Tibial artery (tissue), 4 donors: ENCODE measurements around the gene ADCYAP1.
"Not testable (repeated sequence)": the region's sequence is repeated elsewhere in the genome, so short reads cannot be mapped to it uniquely, and the experiment has no call there.

Experiments used
- DNase-seq, 2 donors: peaks; one replicate each; pipeline ENCODE4 v3.0.0-alpha.2; 2019
- H3K27ac ChIP-seq, 2 donors: fragments of 200-600 bp; sonication (generic) in 1 of 2; 1 replicate in 1 of 2; 2 replicates in 1 of 2; pipeline ENCODE4 v1.5.1; 2018 to 2019; ENCODE audit warnings: mild to moderate bottlenecking in 1 of 2
- H3K27me3 ChIP-seq, 2 donors: fragments of 200-600 bp; sonication (generic) in 1 of 2; one replicate each; pipeline versions ENCODE4 v1.5.1 to v1.6.0; 2016 to 2019
- H3K36me3 ChIP-seq, 3 donors: fragments of 200-600 bp; sonication (generic) in 2 of 3; one replicate each; pipeline ENCODE4 v1.5.1; 2016 to 2019; ENCODE audit warnings: mild to moderate bottlenecking in 2 of 3
- H3K4me1 ChIP-seq, 4 donors: fragments of 200-600 bp; sonication (generic) in 2 of 4; 1 replicate in 3 of 4; 2 replicates in 1 of 4; pipeline ENCODE4 v1.5.1; 2016 to 2019
- H3K4me3 ChIP-seq, 2 donors: fragments of 200-600 bp; sonication (generic) in 1 of 2; 1 replicate in 1 of 2; 2 replicates in 1 of 2; pipeline ENCODE4 v1.5.1; 2018 to 2019; ENCODE audit warnings: mild to moderate bottlenecking in 2 of 2
- H3K9me3 ChIP-seq, 3 donors: fragments of 200-600 bp; sonication (generic) in 1 of 3; one replicate each; pipeline ENCODE4 v1.5.1; 2016 to 2019
- intact Hi-C: fragments of 100-400 bp; cut with DNase I; formaldehyde crosslinking; loops from one replicate; pipeline ENCODE4 v1.15.0; 2023; ENCODE audit warnings: low total_unique reads
- TF ChIP-seq, protein P1 (sequence below), 2 experiments: fragments of 200-600 bp in 1 of 2; fragments of 450-650 bp in 1 of 2; IDR thresholded peaks; one replicate each; pipeline ENCODE4 v1.5.1; 2017 to 2019; ENCODE audit warnings: antibody characterized with exemption in 2 of 2, mild to moderate bottlenecking in 1 of 2, moderate library complexity in 1 of 2

The ADCYAP1 gene

DNA sequence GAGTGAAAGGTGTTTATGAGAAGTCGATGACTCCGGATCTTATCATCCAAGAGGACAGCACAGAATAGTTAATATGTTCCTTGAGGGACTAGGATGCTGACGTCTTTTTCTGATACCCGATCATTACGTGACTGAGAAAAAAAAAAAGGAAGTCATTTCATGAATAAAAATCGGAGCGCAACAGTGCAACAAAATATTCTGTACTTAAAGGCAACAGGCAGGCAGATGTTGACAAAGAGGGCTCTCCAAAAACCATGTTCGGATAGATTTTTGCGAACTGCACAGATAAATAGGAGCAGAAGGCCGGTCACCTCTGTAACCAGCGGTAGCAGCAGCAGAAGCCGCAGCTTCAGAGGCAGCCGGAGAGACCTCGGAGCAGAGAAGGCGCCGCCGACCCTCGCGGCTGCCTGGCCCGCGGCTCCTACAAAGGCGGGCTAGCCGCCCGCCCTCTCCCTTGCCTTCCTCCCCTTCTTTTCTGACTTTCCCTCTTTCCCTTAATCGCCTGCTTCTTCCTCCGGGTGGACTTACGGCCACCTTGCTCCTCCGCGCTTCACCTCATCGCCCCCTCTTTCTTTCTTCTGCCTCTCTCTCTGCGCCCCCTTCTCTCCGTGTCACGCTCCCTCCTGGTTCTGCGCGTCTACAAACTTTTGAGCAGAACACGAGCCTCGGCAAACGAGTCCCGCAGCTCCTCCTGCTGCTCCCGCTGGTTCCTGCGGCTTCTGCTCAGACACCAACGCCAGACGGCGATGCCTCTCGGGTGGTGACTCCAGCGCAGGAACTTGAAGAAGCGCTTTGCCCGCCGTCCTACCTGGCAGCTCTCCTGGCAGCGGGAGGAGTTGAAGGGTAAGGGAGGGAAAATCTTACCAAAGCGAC, at the start of gene ADCYAP1:
TSS of gene ADCYAP1 (plus strand) at position 654 of the 873 bp plus-strand sequence. CDS start 516 bp downstream, outside the sequence.
- no peaks in the 10 kb centered on the region for H3K36me3 ChIP-seq
- no peak within 1 kb of the TSS for H3K4me3 ChIP-seq
- H3K9me3 ChIP-seq: no peaks in the 10 kb centered on the region
- peaks cover 8 to 96% of the 10 kb centered on the region in 2 donors for H3K27me3 ChIP-seq
- intact Hi-C loops: no loop called here
- H3K4me1 ChIP-seq: peaks cover 0 to 51% (median 44%) of the 10 kb centered on the region in 4 donors
- H3K27ac ChIP-seq: no peak within 1 kb of the TSS
- no peak for DNase-seq
- TF ChIP-seq, protein P1, sequence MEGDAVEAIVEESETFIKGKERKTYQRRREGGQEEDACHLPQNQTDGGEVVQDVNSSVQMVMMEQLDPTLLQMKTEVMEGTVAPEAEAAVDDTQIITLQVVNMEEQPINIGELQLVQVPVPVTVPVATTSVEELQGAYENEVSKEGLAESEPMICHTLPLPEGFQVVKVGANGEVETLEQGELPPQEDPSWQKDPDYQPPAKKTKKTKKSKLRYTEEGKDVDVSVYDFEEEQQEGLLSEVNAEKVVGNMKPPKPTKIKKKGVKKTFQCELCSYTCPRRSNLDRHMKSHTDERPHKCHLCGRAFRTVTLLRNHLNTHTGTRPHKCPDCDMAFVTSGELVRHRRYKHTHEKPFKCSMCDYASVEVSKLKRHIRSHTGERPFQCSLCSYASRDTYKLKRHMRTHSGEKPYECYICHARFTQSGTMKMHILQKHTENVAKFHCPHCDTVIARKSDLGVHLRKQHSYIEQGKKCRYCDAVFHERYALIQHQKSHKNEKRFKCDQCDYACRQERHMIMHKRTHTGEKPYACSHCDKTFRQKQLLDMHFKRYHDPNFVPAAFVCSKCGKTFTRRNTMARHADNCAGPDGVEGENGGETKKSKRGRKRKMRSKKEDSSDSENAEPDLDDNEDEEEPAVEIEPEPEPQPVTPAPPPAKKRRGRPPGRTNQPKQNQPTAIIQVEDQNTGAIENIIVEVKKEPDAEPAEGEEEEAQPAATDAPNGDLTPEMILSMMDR (IDR thresholded peaks at IDR 0.05): no peak

DNA sequence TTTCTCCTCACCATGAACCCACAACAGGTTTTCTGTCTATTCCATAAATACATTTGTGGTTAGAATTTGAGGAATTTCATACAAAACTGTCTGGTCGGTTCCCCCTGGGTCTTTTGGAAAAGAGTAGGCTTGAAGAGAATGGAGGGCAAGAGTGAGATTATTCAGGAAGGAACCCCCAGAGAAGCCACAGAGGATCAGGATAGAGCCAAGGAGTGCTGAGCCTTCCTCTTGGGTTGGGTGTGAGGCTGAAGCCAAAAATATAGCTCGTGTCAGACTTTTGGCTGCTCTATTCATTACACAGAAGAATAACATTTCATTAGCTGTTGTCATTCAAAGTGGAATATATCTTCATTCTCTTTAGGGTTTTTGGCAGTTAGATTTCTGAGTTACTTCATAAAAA, 46.7 kb upstream of the ADCYAP1 start:
- no peak overlapping the region for H3K4me3 ChIP-seq

DNA sequence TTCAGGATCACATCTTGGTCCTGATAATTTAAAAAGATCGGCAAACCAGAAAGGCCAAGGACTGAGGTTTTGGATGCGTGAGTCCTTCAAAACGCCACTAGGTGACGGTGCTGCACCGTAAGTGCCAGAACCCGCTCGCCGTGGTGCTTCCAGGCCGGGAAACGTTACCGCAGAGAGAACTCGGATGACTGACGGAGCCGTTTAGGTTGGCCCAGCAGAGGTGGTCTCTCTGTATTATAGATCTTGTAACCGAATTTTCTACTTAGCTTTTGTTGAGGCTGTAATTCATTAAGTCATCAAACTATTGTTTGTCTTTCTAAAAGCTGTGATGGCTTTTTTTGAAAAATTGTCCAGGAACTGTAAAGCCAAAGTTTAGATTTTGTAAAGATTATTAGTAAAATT, 39.8 kb upstream of the ADCYAP1 start:
- H3K9me3 ChIP-seq: no peaks in the 10 kb centered on the region
- H3K4me3 ChIP-seq: no peak overlapping the region
- intact Hi-C loops: loop anchor here (5.0 kb wide), 1 partner anchor 97 kb away; no protein-coding TSS in a partner anchor
- H3K27ac ChIP-seq: no peak overlapping the region
- peak; percentile 60 to 78 for DNase-seq
- H3K4me1 ChIP-seq: no peaks in the 10 kb centered on the region
- TF ChIP-seq, protein P1 (IDR thresholded peaks at IDR 0.05): peak; percentile 94 to 99
- H3K27me3 ChIP-seq: no peaks in the 10 kb centered on the region
- H3K36me3 ChIP-seq: no peaks in the 10 kb centered on the region

More for the DNA sequence above, 46.7 kb upstream of the ADCYAP1 start:
- Histone ChIP-seq H3K9me3 (no peaks in the 10 kb centered on the region), H3K4me1 (no peaks in the 10 kb centered on the region), H3K27ac (no peak overlapping the region), H3K27me3 (peaks cover 0 to 7% of the 10 kb centered on the region in 2 donors), H3K36me3 (no peaks in the 10 kb centered on the region)
- intact Hi-C loops: no loop called here
- DNase-seq: no peak
- TF ChIP-seq, protein P1 (IDR thresholded peaks at IDR 0.05): no peak

DNA sequence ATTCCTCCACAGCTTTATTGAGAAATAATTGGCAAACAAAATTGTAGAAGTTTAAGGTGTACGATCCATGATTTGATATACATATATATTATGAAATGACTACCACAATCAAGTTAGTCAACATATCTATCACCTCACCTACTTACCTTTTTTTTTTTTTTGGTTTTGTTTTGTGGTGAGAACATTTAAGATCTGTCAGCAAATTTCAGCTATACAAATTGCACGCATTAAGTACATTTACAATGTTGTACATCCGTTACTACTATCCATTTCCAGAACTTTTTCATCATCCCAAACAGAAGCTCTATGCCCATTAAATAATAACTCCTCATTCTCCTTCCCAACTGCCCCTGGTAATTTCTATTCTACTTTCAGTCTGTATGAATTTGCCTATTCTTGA, 37.4 kb upstream of the ADCYAP1 start:
- Histone ChIP-seq H3K36me3 (no peaks in the 10 kb centered on the region), H3K27ac (no peak overlapping the region), H3K9me3 (no peaks in the 10 kb centered on the region), H3K4me1 (no peaks in the 10 kb centered on the region), H3K4me3 (no peak overlapping the region), H3K27me3 (no peaks in the 10 kb centered on the region)
- intact Hi-C loops: no loop called here
- TF ChIP-seq, protein P1 (IDR thresholded peaks at IDR 0.05): no peak
- DNase-seq: no peak

DNA sequence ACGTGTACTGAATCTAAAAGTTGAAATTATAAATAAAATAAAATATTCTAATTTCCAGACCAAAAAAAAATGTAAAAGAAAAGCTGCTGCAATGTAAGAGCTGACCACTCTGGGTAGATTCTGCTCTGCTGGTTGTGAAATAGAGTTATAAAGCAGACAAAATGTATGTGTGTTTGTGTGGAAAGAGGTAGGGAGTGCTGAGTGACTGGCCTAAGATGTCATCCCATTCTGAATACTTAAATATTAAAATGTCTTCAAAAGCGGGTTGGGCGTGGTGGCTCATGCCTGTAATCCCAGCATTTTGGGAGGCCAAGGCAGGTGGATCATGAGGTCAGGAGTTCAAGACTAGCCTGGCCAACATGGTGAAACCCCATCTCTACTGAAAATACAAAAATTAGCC, 31.2 kb upstream of the ADCYAP1 start:
- H3K36me3 ChIP-seq, H3K27me3 ChIP-seq, H3K9me3 ChIP-seq, DNase-seq, H3K4me3 ChIP-seq, H3K27ac ChIP-seq, intact Hi-C loops, H3K4me1 ChIP-seq: not testable (repeated sequence)

DNA sequence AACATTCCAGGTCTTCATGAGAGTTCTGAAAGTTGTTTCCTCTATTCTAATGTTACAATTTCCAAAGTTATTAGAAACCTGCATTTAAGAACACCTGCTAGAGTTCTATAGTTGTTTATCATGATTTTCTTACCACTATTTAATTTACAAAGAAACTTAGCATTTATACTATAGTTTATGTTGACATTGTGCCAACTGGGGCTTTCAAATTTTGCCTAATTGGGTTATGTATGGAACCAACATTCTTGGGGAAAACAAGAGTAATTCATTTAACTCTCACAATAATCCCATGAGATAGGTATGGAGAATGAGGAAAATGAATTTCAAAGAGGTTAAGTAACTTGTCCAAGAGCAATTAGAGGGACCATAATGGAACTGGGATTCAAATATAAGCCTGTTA, 28.8 kb upstream of the ADCYAP1 start:
- no peaks in the 10 kb centered on the region for H3K36me3 ChIP-seq
- H3K9me3 ChIP-seq: no peaks in the 10 kb centered on the region
- H3K4me1 ChIP-seq: no peaks in the 10 kb centered on the region
- no peak overlapping the region for H3K27ac ChIP-seq
- intact Hi-C loops: no loop called here
- TF ChIP-seq, protein P1 (IDR thresholded peaks at IDR 0.05): no peak
- DNase-seq: no peak
- no peak overlapping the region for H3K4me3 ChIP-seq
- H3K27me3 ChIP-seq: no peaks in the 10 kb centered on the region
